ENCODE measurements around the gene PMCH.

DNA sequence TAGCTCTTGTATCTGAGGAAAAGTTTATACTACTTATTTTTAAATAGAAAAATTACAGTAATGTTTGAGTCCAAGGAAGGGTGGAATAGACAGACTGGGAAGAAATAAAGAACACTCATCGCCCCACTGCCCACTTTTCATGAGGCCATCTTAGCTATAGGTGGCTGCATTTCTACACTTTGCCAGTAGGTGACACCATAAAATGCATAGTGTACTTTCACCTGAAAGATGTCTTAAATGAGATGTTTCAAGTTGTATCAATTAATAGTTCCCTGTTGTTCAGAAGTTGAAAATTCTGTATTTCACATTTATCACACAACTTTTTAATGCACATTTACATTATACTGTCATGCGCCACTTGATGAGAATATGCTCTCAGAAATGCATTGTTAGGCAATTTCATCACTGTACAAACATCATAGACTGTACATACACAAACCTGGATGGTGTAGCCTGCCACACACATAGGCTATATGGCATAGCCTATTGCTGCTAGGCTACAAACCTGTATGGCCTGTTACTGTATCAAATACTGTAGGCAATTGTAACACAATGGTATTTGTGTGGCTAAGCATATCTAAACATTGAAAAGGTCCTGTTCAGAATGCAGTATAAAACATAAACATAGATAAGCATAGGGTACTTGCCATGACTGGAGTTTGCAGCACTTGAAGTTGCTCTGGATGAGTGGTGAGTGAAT is 27.6 kb downstream of the PMCH start:
- TF ChIP-seq, protein P1, sequence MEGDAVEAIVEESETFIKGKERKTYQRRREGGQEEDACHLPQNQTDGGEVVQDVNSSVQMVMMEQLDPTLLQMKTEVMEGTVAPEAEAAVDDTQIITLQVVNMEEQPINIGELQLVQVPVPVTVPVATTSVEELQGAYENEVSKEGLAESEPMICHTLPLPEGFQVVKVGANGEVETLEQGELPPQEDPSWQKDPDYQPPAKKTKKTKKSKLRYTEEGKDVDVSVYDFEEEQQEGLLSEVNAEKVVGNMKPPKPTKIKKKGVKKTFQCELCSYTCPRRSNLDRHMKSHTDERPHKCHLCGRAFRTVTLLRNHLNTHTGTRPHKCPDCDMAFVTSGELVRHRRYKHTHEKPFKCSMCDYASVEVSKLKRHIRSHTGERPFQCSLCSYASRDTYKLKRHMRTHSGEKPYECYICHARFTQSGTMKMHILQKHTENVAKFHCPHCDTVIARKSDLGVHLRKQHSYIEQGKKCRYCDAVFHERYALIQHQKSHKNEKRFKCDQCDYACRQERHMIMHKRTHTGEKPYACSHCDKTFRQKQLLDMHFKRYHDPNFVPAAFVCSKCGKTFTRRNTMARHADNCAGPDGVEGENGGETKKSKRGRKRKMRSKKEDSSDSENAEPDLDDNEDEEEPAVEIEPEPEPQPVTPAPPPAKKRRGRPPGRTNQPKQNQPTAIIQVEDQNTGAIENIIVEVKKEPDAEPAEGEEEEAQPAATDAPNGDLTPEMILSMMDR (IDR thresholded peaks at IDR 0.05; ENCODE audit: insufficient read depth, low read length, poor library complexity, severe bottlenecking): peak; percentile 71
- TF ChIP-seq EZH2phosphoT487 (conservative IDR thresholded peaks at IDR 0.05; ENCODE audit: low read length): no peak
